ENCODE measurements around the gene GPR135.

The GPR135 gene, protein sequence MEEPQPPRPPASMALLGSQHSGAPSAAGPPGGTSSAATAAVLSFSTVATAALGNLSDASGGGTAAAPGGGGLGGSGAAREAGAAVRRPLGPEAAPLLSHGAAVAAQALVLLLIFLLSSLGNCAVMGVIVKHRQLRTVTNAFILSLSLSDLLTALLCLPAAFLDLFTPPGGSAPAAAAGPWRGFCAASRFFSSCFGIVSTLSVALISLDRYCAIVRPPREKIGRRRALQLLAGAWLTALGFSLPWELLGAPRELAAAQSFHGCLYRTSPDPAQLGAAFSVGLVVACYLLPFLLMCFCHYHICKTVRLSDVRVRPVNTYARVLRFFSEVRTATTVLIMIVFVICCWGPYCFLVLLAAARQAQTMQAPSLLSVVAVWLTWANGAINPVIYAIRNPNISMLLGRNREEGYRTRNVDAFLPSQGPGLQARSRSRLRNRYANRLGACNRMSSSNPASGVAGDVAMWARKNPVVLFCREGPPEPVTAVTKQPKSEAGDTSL

DNA sequence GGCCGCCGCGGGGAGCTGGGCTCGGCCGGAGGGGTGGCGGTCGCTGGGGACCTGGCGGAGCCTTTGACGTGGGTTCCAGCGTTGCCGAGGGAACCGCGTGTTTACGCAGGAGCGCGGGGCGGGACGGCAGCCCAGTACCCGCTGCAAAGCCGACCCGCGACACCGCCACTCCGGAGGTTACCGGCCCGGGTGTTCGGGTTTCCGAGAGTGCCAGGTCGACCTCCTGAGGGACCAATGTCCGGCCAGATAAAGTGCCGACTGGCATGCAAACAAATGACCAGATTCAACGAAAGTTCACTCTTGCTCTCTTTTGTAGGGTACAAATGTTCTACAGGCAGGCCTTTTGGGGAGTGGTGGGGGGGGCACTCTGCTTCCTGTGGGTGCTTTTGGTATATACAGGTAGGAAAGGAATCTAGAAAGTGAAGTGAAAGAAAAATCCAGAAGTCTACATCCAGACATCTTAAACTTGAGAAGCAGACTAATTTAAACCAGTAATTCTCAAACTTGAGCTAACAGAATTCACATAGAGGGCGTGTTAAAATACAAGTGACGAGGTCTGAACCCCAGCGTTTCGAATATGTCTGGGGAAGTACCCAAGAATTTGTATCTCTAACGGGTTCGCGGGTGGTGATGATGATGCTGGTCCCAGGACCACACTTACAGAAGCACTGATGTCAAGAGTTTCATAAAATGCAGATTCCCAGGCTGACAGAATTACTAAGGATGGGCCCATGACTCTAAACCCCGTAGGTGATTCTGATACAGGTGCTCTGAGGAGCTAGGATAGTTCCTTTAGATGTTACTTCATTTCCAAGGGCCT, at the start of gene GPR135:
Gene GPR135 (minus strand): TSS at position 65 of the 820 bp plus-strand sequence. CDS start 154 bp downstream, outside the sequence.
- DNase-seq (ENCODE audit: low spot score in 2 of 2) = no peak
- peaks cover 32% of the 10 kb centered on the region for H3K36me3 ChIP-seq (replicated peaks)
- H3K27me3 ChIP-seq (ENCODE audit: low read depth) = no peaks in the 10 kb centered on the region
- no peaks in the 10 kb centered on the region for H3K4me1 ChIP-seq
- H3K9me3 ChIP-seq = no peaks in the 10 kb centered on the region
- in situ Hi-C loops (cut with MboI; ENCODE audit: low sequenced_read_pairs) = no loop called here
- H3K4me3 ChIP-seq = no peak within 1 kb of the TSS

DNA sequence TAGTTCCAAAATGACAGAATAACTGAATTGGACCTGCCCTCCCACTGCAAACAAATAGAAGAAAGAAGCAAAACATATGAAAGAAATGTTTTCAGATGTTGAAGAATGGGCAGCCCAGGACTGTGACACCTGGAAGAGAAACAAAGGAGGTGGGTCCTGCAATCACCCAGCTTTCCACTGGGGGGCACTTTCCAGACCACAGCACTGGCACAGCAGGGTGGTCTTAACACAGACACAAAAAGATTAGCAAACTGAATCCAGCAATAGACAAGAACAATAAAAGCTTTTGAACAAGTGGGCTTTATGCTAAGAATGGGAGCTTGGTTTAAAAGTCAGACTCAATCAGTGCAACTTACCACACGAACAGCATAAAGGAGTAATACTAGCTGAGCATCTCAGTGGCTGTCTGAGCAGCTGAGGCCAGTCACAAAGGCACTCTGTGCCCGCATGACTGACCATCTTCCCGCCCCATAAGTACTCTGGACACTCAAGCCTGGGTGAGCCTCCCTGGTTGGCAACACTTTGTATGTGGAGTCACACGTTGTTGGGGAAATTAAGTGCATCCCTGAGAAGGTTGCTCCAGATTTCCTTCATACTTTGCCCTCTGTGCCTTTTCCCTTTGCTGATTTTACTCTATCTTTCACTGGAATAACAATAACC, 46.9 kb upstream of the GPR135 start:
- no peaks in the 10 kb centered on the region for H3K36me3 ChIP-seq (replicated peaks)
- DNase-seq (ENCODE audit: low spot score in 2 of 2) = peak; percentile 45 to 70
- in situ Hi-C loops (cut with MboI; ENCODE audit: low sequenced_read_pairs) = no loop called here
- no peak overlapping the region for H3K4me3 ChIP-seq
- H3K27me3 ChIP-seq (ENCODE audit: low read depth) = no peaks in the 10 kb centered on the region; the same call in 1 of the 2 replicates
- no peaks in the 10 kb centered on the region for H3K9me3 ChIP-seq
- no peaks in the 10 kb centered on the region for H3K4me1 ChIP-seq

DNA sequence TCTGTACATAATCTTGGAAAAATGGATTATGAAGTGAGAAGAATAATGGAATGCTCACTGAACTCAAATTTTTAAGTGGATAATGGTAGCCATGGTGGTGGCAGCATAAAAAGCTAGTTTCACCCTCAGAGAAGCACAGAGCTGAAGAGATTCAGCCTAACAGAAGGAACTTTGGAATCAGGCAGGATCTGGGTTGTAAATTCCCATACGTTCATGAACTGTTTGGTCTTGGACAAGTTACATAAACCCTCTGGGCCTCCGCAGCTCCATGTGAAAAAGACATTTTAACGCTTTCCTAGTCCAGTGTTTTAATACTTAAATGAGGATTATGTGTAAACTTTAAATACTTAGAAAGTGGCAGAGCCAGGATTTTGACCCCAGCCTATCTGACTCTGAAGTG, 45.8 kb upstream of the GPR135 start:
- Histone ChIP-seq H3K4me1 (no peaks in the 10 kb centered on the region), H3K4me3 (no peak overlapping the region), H3K9me3 (no peaks in the 10 kb centered on the region), H3K36me3 (replicated peaks) (no peaks in the 10 kb centered on the region), H3K27me3 (ENCODE audit: low read depth) (no peaks in the 10 kb centered on the region; the same call in 1 of the 2 replicates)
- in situ Hi-C loops (cut with MboI; ENCODE audit: low sequenced_read_pairs) = no loop called here
- DNase-seq (ENCODE audit: low spot score in 2 of 2) = no peak

DNA sequence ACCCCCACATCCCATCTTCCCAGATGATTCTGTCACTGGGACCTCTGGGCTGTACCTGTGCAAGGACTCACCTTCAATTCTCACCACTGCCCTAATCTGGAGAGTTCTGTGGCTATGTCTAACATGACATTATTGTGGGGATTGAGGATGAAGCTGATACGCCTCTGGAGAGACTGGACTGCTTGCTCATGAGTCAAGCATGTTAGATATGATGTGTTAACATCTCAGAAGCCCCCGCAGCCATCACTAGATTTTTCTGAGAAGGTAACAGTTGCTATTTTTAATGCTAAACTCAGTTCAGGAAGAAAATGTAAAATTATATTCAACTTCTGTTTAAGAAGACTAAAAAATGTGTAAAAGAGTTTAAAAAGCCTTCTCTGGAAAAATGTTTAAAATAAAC, 44.8 kb upstream of the GPR135 start:
- H3K36me3 ChIP-seq (replicated peaks) = no peaks in the 10 kb centered on the region
- H3K4me1 ChIP-seq = no peaks in the 10 kb centered on the region
- H3K27me3 ChIP-seq (ENCODE audit: low read depth) = no peaks in the 10 kb centered on the region; the same call in 1 of the 2 replicates
- no peak for DNase-seq (ENCODE audit: low spot score in 2 of 2)
- H3K9me3 ChIP-seq = no peaks in the 10 kb centered on the region
- in situ Hi-C loops (cut with MboI; ENCODE audit: low sequenced_read_pairs) = no loop called here
- H3K4me3 ChIP-seq = no peak overlapping the region

DNA sequence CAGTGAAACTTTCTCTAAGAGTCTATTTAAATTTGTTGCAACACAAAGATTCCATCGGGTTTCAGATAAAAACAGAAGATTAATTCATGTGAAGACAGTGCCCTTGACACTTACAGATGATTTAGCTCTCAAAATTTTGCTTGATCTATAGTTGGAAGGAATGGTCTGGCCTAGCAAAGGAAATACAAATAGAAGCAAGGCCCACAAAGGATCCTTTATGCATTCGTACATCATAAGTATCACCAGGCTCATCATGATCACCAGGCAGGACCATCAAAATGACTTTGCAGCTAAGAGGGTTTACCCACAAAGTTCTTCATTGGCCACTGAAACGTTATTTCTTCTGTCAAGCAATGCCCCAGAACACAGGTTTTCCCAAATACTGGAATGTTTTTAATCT, 43.9 kb upstream of the GPR135 start:
- no peak for DNase-seq (ENCODE audit: low spot score in 2 of 2)
- in situ Hi-C loops (cut with MboI; ENCODE audit: low sequenced_read_pairs) = no loop called here
- Histone ChIP-seq H3K36me3 (replicated peaks) (peaks cover 2% of the 10 kb centered on the region), H3K4me3 (no peak overlapping the region), H3K4me1 (no peaks in the 10 kb centered on the region), H3K27me3 (ENCODE audit: low read depth) (no peaks in the 10 kb centered on the region; the same call in 1 of the 2 replicates), H3K9me3 (no peaks in the 10 kb centered on the region)

DNA sequence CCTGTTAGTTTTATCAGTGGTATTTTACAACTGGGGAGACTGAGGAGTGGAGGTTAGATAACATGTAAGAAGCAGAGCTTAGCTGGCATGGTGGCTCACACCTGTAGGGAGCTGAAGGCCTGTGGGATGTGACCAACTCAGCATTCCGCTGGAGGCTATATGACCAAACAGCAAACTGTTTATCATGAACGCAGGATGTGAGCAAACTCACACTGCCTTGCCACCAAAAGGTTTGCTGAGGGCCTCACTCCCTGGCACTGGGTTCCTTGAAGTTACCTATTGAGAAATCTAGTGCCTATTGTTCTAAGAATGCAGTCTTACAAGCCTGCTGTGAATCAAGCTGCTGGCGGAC, 42.5 kb upstream of the GPR135 start:
- in situ Hi-C loops (cut with MboI; ENCODE audit: low sequenced_read_pairs) = no loop called here
- Histone ChIP-seq H3K9me3 (no peaks in the 10 kb centered on the region), H3K4me3 (no peak overlapping the region), H3K27me3 (ENCODE audit: low read depth) (no peaks in the 10 kb centered on the region; the same call in 1 of the 2 replicates), H3K36me3 (replicated peaks) (peaks cover 3% of the 10 kb centered on the region), H3K4me1 (no peaks in the 10 kb centered on the region)
- DNase-seq (ENCODE audit: low spot score in 2 of 2) = no peak

DNA sequence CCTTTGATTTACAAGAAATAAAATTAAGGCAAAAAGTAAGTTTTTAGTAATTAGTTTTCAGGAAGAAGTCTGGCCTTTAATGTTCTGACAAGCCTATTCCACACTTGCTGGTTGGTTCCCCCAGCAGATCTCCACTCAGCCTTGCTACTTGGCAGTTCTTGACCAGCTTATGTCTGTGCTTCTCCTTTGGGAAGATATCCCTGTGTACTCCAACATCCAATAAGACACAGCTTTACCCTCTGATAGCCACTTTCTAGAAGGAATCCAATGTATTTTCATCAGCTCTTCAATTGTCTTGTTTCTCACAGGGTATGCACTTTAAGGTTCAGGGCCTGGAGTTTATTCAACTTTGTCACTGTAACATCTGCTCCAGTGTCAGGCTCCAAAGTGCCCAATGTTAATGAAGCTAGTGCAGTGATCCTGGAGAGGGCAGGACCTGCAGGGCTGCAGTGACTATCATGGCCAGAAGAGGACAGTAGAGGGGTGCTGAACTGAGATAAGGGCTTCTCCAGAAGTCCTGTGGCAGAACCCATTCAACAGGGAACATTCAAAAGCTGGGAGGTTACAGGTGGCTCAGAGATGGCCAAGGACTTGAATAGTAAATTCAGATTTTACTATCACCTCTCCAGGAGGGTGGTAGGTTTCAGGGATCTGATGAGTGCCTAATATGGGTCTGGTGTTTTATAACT, 42.0 kb upstream of the GPR135 start:
- in situ Hi-C loops (cut with MboI; ENCODE audit: low sequenced_read_pairs) = no loop called here
- no peak overlapping the region for H3K4me3 ChIP-seq
- H3K27me3 ChIP-seq (ENCODE audit: low read depth) = no peaks in the 10 kb centered on the region; the same call in 1 of the 2 replicates
- H3K4me1 ChIP-seq = no peaks in the 10 kb centered on the region
- no peaks in the 10 kb centered on the region for H3K9me3 ChIP-seq
- peak; percentile 53 to 83 for DNase-seq (ENCODE audit: low spot score in 2 of 2)
- peaks cover 3% of the 10 kb centered on the region for H3K36me3 ChIP-seq (replicated peaks)

DNA sequence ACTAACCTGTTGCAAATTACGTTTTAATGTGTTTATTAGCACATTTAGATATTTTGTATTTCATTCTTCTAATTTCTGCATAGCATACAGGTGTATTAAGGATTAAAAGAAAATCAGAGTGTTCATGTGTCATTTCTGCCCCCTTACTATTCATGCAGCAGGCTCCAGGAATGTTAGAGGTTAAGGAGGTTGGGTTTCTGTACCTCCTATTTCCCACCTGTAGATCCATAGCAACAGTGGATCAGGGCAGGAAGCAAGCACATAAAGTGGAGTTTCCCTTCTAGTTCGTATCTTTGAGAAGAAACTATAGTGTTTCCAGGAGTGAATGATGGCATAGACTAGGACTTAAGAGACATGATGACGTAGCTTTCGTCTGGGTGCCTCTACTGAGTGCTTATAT, 38.1 kb upstream of the GPR135 start:
- in situ Hi-C loops (cut with MboI; ENCODE audit: low sequenced_read_pairs) = no loop called here
- Histone ChIP-seq H3K9me3 (no peaks in the 10 kb centered on the region), H3K4me3 (no peak overlapping the region), H3K4me1 (no peaks in the 10 kb centered on the region), H3K27me3 (ENCODE audit: low read depth) (no peaks in the 10 kb centered on the region), H3K36me3 (replicated peaks) (peaks cover 10% of the 10 kb centered on the region)
- no peak for DNase-seq (ENCODE audit: low spot score in 2 of 2)

DNA sequence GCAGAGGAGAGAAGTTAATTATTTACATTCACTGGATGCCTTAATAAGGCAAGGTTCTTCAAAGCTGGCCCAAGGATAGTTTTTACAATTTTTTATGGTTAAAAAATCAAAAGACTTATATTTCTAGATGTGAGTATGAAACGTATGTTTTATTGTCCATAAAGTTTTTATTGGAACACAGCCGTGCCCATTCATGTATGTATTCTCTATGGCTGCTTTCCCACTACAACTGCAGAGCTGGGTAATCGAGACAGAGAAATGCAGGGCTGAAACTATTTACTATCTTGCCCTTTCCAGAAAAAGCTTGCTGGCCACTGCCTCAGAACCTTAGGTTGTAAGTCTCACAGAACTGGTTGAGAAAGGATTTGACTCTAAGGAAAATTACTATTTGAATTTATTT, 35.6 kb upstream of the GPR135 start:
- no peaks in the 10 kb centered on the region for H3K27me3 ChIP-seq (ENCODE audit: low read depth)
- H3K36me3 ChIP-seq (replicated peaks) = peaks cover 14% of the 10 kb centered on the region
- H3K9me3 ChIP-seq = no peaks in the 10 kb centered on the region
- in situ Hi-C loops (cut with MboI; ENCODE audit: low sequenced_read_pairs) = no loop called here
- H3K4me3 ChIP-seq = no peak overlapping the region
- no peaks in the 10 kb centered on the region for H3K4me1 ChIP-seq
- DNase-seq (ENCODE audit: low spot score in 2 of 2) = no peak

DNA sequence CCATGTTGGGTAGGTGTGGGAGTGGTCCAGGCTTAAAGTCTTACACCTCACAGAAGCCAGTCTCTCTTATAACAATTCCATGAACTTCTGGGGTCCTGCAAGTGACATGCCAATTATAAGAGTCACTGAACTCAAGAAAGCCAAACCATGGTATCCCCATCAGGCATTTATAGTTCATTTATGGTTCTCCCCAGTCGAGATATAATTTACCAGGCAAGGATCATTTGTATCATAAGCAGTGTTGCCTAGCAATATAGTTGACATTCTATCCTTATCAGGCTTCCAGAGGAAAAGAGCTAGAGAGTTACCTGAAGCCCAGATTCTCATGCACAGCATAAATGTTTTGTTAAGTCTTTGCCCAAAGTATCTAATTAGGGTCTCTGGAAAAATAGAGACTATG, 27.2 kb upstream of the GPR135 start:
- Histone ChIP-seq H3K36me3 (replicated peaks) (peaks cover 38% of the 10 kb centered on the region), H3K4me3 (no peak overlapping the region), H3K4me1 (no peaks in the 10 kb centered on the region), H3K27me3 (ENCODE audit: low read depth) (no peaks in the 10 kb centered on the region), H3K9me3 (no peaks in the 10 kb centered on the region)
- in situ Hi-C loops (cut with MboI; ENCODE audit: low sequenced_read_pairs) = no loop called here
- DNase-seq (ENCODE audit: low spot score in 2 of 2) = no peak

DNA sequence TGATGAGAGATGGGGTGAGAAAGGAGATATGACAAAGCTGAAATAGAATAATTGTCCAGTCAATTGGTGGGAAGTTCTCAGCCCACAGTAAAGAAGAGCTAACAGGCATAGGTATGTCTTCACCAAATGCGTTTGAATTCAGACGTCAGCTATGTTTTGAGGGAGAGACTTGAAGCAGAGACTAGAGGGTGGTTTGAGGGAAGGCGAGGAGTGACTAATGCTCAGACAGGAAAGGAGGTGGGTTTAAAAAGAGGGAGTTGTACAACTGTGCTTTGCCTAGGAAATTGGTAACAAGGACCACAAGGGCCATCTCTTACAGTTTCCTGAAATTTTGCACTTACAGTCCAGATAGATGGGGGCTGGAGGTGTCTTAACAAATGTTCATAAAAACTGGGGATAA, 25.6 kb upstream of the GPR135 start:
- Histone ChIP-seq H3K4me1 (peaks cover 5% of the 10 kb centered on the region), H3K9me3 (no peaks in the 10 kb centered on the region), H3K27me3 (ENCODE audit: low read depth) (no peaks in the 10 kb centered on the region), H3K4me3 (no peak overlapping the region), H3K36me3 (replicated peaks) (peaks cover 34% of the 10 kb centered on the region)
- in situ Hi-C loops (cut with MboI; ENCODE audit: low sequenced_read_pairs) = no loop called here
- no peak for DNase-seq (ENCODE audit: low spot score in 2 of 2)

DNA sequence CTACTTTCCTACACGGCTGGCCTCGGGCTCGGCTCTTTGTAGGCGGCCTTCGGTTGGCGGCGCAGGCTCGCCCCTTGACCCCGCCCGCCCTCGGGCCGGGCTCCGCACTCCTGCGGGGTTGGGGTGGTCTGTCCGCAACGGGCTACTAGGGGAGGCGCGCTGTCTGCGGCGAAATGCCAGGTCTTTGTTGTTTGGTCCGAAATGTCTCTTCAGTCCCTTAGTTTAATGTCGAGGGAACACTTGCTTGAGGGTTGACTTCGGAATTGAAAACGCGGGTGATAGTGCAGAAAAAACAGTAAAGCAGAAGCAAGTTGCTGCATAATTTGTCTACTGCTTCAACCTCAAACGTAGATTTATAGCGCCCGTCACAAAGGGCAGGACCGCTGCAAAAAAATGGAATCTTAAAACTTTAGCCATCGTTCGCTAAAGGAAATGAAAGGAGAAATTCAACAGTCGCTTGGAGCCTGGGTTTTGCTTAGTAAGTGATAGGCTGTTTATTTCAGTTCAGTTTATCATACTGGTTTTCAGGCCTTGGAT, 19.5 kb upstream of the GPR135 start:
- peaks cover 27% of the 10 kb centered on the region for H3K36me3 ChIP-seq (replicated peaks)
- in situ Hi-C loops (cut with MboI; ENCODE audit: low sequenced_read_pairs) = no loop called here
- peak in 1 of 2 experiments; percentile 14 for DNase-seq (ENCODE audit: low spot score in 2 of 2)
- no peaks in the 10 kb centered on the region for H3K9me3 ChIP-seq
- H3K4me1 ChIP-seq = peaks cover 17% of the 10 kb centered on the region
- H3K27me3 ChIP-seq (ENCODE audit: low read depth) = no peaks in the 10 kb centered on the region
- H3K4me3 ChIP-seq = peak overlapping the region; percentile 82

Data from HAP-1 (cell line).